K562 (cell line): ENCODE results near the gene CEACAM18. TPM values are rescaled to one million over a fixed set of nuclear protein-coding genes. Genes with fewer than 3 reads are reported as not detected.

Experiments used
- ARID1B ChIP-seq: fragments of 450-650 bp; IDR thresholded peaks from 2 replicates; pipeline ENCODE4 v1.6.1; 2016; ENCODE audit warnings: antibody characterized with exemption, mild to moderate bottlenecking, inconsistent platforms
- CBFA2T3 ChIP-seq: fragments of 450-650 bp; IDR thresholded peaks from 2 replicates; pipeline ENCODE4 v1.6.1; 2017
- HDGF ChIP-seq: fragments of 450-650 bp; IDR thresholded peaks from 2 replicates; pipeline ENCODE4 v1.6.1; 2016
- JUND ChIP-seq, 2 experiments: IDR thresholded peaks; 2 replicates in 1 of 2; 3 replicates in 1 of 2; pipeline ENCODE4 v1.6.1; 2011; ENCODE audit warnings: borderline replicate concordance in 2 of 2, low read depth in 2 of 2, low read length in 2 of 2, improper control_type of control experiment in 1 of 2, missing biosample characterization in 1 of 2, missing genetic modification characterization in 1 of 2, missing genetic modification reagents in 1 of 2
- LARP7 ChIP-seq: fragments of 450-650 bp; IDR thresholded peaks from 2 replicates; pipeline ENCODE4 v1.6.1; 2016
- MEF2A ChIP-seq: IDR thresholded peaks from 2 replicates; pipeline ENCODE4 v1.6.1; 2011; ENCODE audit warnings: low read depth, mild to moderate bottlenecking, low read length, moderate library complexity; ENCODE audit not compliant: control insufficient read depth
- RBFOX2 ChIP-seq: fragments of 200-400 bp; formaldehyde crosslinking; IDR thresholded peaks from 2 replicates; pipeline ENCODE4 v1.6.1; 2017; ENCODE audit warnings: low read depth, mild to moderate bottlenecking, low read length, moderate library complexity
- ZNF316 ChIP-seq: fragments of 450-650 bp; IDR thresholded peaks from 2 replicates; pipeline ENCODE4 v1.6.1; 2016
- ZNF436 ChIP-seq: fragments of 250-450, 450-650 bp; sonication (Bioruptor Pico); formaldehyde crosslinking; IDR thresholded peaks from 2 replicates; pipeline ENCODE4 v1.7.0; 2020; ENCODE audit warnings: mild to moderate bottlenecking
- polyA plus RNA-seq, 8 experiments: library from polyadenylated mRNA; depleted of rRNA in 4 of 8; stranded (reverse) in 5 of 8; unstranded in 3 of 8; fragments of >200 nt; fragmentation: Nextera tagmentation in 2 of 8; fragmentation: Illumina TruSeq in 1 of 8; extraction: Ambion mirVana in 2 of 8; extraction: Trizol in 1 of 8; gene quantifications; 2 replicates each; pipeline versions ENCODE4 v1.2.1 to v1.2.3, GENCODE V29; 2011 to 2014; ENCODE audit warnings: inconsistent platforms in 1 of 8, missing spikeins in 1 of 8
- total RNA-seq, 7 experiments: library from RNA; depleted of rRNA in 6 of 7; stranded (reverse); fragments of >200 nt in 6 of 7; fragmentation: Illumina TruSeq in 2 of 7; extraction: Trizol in 2 of 7; gene quantifications; 2 replicates each; pipeline versions ENCODE4 v1.2.1 to v1.2.3, GENCODE V29; 2011 to 2021; ENCODE audit warnings: low replicate concordance in 1 of 7
- TF ChIP-seq, protein P1 (sequence below): fragments of 450-650 bp; IDR thresholded peaks from 2 replicates; pipeline ENCODE4 v1.6.1; 2016; ENCODE audit warnings: low read depth
- TF ChIP-seq, protein P2 (sequence below), 2 experiments: fragments of 450-650 bp; IDR thresholded peaks; 2 replicates each; pipeline ENCODE4 v1.6.1; 2018; ENCODE audit warnings: mild to moderate bottlenecking in 2 of 2, low read depth in 1 of 2; ENCODE audit not compliant: partially characterized antibody in 2 of 2
- TF ChIP-seq, protein P3 (sequence below), 2 experiments: IDR thresholded peaks; 2 replicates each; pipeline ENCODE4 v1.6.1; 2012; ENCODE audit warnings: improper control_type of control experiment in 2 of 2, low read depth in 2 of 2, low read length in 2 of 2, borderline replicate concordance in 1 of 2

Gene CEACAM18
- total and polyA plus RNA-seq, 9 of the 15 experiments (the other 6 are each of a cell fraction or from before 2014, with no cell fraction given): 0.08 to 0.24 (median 0.15) TPM; not detected in 3

DNA sequence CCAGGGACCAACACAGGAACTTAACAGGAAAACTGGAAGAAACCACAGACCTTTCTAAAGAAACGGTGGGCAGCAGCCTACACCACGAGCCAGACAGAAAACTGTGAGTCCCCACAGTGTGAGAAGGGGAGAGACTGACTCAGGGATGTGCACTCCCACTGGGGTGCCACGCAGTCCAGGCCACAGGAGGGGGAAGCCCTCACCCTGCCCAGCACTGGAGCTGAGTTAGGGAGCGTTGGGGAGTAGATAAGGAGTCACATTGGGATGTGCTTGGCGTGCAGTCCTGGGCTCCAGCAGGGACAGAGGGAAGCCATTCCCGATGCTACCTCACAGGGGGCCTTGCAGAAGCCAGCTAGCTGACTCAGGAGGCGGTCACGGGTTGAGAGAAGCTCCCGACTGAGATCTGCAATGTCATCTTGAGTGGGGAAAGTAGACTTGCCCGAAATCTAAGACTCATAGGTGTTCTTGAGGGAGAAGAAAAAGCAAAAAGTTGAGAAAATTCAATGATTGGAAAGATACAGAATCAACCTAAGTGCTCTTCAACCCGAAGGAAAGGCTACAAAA lies 37.4 kb upstream of the CEACAM18 start (continued):
- 0 out of 2 replicates have a peak, but pooled peaks have one; percentile 46 for TF ChIP-seq HDGF
- peak; percentile 54; the same call in 1 of the 2 replicates for TF ChIP-seq JUND (IDR thresholded peaks at IDR 0.05; ENCODE audit: borderline replicate concordance, low read depth, low read length)
- peak; percentile 50; the same call in 1 of the 3 replicates for TF ChIP-seq JUND (tag; IDR thresholded peaks at IDR 0.05; ENCODE audit: borderline replicate concordance, low read depth, low read length)
- TF ChIP-seq LARP7: no peak
- TF ChIP-seq ARID1B: peak; percentile 45
- TF ChIP-seq RBFOX2: peak; percentile 29; the same call in 1 of the 2 replicates
- TF ChIP-seq CBFA2T3: 0 out of 2 replicates have a peak, but pooled peaks have one; percentile 10
- TF ChIP-seq, protein P1, sequence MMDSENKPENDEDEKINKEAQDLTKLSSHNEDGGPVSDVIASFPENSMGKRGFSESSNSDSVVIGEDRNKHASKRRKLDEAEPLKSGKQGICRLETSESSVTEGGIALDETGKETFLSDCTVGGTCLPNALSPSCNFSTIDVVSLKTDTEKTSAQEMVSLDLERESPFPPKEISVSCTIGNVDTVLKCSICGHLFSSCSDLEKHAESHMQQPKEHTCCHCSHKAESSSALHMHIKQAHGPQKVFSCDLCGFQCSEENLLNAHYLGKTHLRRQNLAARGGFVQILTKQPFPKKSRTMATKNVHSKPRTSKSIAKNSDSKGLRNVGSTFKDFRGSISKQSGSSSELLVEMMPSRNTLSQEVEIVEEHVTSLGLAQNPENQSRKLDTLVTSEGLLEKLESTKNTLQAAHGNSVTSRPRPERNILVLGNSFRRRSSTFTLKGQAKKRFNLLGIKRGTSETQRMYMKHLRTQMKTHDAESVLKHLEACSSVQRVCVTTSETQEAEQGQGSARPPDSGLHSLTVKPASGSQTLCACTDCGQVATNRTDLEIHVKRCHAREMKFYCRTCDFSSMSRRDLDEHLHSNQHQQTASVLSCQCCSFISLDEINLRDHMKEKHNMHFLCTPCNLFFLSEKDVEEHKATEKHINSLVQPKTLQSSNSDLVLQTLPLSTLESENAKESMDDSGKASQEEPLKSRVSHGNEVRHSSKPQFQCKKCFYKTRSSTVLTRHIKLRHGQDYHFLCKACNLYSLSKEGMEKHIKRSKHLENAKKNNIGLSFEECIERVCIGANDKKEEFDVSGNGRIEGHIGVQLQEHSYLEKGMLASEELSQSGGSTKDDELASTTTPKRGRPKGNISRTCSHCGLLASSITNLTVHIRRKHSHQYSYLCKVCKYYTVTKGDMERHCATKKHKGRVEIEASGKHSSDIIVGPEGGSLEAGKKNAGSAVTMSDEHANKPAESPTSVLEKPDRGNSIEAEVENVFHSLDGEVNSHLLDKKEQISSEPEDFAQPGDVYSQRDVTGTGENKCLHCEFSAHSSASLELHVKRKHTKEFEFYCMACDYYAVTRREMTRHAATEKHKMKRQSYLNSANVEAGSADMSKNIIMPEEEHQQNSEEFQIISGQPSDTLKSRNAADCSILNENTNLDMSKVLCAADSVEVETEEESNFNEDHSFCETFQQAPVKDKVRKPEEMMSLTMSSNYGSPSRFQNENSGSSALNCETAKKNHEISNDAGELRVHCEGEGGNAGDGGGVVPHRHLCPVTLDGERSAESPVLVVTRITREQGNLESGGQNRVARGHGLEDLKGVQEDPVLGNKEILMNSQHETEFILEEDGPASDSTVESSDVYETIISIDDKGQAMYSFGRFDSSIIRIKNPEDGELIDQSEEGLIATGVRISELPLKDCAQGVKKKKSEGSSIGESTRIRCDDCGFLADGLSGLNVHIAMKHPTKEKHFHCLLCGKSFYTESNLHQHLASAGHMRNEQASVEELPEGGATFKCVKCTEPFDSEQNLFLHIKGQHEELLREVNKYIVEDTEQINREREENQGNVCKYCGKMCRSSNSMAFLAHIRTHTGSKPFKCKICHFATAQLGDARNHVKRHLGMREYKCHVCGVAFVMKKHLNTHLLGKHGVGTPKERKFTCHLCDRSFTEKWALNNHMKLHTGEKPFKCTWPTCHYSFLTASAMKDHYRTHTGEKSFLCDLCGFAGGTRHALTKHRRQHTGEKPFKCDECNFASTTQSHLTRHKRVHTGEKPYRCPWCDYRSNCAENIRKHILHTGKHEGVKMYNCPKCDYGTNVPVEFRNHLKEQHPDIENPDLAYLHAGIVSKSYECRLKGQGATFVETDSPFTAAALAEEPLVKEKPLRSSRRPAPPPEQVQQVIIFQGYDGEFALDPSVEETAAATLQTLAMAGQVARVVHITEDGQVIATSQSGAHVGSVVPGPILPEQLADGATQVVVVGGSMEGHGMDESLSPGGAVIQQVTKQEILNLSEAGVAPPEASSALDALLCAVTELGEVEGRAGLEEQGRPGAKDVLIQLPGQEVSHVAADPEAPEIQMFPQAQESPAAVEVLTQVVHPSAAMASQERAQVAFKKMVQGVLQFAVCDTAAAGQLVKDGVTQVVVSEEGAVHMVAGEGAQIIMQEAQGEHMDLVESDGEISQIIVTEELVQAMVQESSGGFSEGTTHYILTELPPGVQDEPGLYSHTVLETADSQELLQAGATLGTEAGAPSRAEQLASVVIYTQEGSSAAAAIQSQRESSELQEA: no peak
- TF ChIP-seq, protein P2, sequence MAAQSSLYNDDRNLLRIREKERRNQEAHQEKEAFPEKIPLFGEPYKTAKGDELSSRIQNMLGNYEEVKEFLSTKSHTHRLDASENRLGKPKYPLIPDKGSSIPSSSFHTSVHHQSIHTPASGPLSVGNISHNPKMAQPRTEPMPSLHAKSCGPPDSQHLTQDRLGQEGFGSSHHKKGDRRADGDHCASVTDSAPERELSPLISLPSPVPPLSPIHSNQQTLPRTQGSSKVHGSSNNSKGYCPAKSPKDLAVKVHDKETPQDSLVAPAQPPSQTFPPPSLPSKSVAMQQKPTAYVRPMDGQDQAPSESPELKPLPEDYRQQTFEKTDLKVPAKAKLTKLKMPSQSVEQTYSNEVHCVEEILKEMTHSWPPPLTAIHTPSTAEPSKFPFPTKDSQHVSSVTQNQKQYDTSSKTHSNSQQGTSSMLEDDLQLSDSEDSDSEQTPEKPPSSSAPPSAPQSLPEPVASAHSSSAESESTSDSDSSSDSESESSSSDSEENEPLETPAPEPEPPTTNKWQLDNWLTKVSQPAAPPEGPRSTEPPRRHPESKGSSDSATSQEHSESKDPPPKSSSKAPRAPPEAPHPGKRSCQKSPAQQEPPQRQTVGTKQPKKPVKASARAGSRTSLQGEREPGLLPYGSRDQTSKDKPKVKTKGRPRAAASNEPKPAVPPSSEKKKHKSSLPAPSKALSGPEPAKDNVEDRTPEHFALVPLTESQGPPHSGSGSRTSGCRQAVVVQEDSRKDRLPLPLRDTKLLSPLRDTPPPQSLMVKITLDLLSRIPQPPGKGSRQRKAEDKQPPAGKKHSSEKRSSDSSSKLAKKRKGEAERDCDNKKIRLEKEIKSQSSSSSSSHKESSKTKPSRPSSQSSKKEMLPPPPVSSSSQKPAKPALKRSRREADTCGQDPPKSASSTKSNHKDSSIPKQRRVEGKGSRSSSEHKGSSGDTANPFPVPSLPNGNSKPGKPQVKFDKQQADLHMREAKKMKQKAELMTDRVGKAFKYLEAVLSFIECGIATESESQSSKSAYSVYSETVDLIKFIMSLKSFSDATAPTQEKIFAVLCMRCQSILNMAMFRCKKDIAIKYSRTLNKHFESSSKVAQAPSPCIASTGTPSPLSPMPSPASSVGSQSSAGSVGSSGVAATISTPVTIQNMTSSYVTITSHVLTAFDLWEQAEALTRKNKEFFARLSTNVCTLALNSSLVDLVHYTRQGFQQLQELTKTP (IDR thresholded peaks at IDR 0.05; ENCODE audit: low read depth in 1 of 2, partially characterized antibody in 2 of 2): peak in 1 of 2 experiments; percentile 57
- no peak for TF ChIP-seq MEF2A
- TF ChIP-seq, protein P3, sequence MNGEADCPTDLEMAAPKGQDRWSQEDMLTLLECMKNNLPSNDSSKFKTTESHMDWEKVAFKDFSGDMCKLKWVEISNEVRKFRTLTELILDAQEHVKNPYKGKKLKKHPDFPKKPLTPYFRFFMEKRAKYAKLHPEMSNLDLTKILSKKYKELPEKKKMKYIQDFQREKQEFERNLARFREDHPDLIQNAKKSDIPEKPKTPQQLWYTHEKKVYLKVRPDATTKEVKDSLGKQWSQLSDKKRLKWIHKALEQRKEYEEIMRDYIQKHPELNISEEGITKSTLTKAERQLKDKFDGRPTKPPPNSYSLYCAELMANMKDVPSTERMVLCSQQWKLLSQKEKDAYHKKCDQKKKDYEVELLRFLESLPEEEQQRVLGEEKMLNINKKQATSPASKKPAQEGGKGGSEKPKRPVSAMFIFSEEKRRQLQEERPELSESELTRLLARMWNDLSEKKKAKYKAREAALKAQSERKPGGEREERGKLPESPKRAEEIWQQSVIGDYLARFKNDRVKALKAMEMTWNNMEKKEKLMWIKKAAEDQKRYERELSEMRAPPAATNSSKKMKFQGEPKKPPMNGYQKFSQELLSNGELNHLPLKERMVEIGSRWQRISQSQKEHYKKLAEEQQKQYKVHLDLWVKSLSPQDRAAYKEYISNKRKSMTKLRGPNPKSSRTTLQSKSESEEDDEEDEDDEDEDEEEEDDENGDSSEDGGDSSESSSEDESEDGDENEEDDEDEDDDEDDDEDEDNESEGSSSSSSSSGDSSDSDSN (IDR thresholded peaks at IDR 0.05; ENCODE audit: borderline replicate concordance in 1 of 2, low read depth in 2 of 2, low read length in 2 of 2): peak in 1 of 2 experiments; percentile 57; a peak in 1 of 4 replicates
- peak; percentile 98 for TF ChIP-seq ZNF316
- TF ChIP-seq ZNF436 (CRISPR knock-in tag): no peak
